SIG-M5 treated with dmso at 0.1 percent for 504 hours (cell line): ENCODE data around the gene ARL6IP6.
"Not testable (repeated sequence)": the region's sequence is repeated elsewhere in the genome, so short reads cannot be mapped to it uniquely, and the experiment has no call there.

Experiments used
- DNase-seq: peaks from one replicate; lab custom pipeline; 2025; ENCODE audit not compliant: unreplicated experiment; lab: John Stamatoyannopoulos, UW

The ARL6IP6 gene

GRCh38 chr2:152722639-152723038 lies 4.2 kb downstream of the ARL6IP6 start:
- DNase-seq = not testable (repeated sequence)

GRCh38 chr2:152723918-152724317 lies 5.5 kb downstream of the ARL6IP6 start:
- DNase-seq = no peak

- DNase-seq = no peak
Observed at GRCh38 chr2:152729844-152730243, 11.4 kb downstream of the ARL6IP6 start.

- peak; percentile 72 for DNase-seq
Observed at GRCh38 chr2:152730591-152731333, 12.3 kb downstream of the ARL6IP6 start.

GRCh38 chr2:152737509-152737908 lies 19.1 kb downstream of the ARL6IP6 start:
- DNase-seq = not testable (repeated sequence)

GRCh38 chr2:152738438-152738837 lies 20.0 kb downstream of the ARL6IP6 start:
- no peak for DNase-seq

- not testable (repeated sequence) for DNase-seq
Observed at GRCh38 chr2:152739705-152740104, 21.3 kb downstream of the ARL6IP6 start.

- DNase-seq = peak; percentile 80
Observed at GRCh38 chr2:152740743-152741328, 22.4 kb downstream of the ARL6IP6 start.

- peak; percentile 30 for DNase-seq
Observed at GRCh38 chr2:152743002-152743401, 24.6 kb downstream of the ARL6IP6 start.

- DNase-seq = not testable (repeated sequence)
Observed at GRCh38 chr2:152747751-152748150, 29.3 kb downstream of the ARL6IP6 start.

- DNase-seq = no peak
Observed at GRCh38 chr2:152755029-152755428, 36.6 kb downstream of the ARL6IP6 start.

- no peak for DNase-seq
Observed at GRCh38 chr2:152759290-152760072, 41.1 kb downstream of the ARL6IP6 start.

GRCh38 chr2:152761214-152761613 lies 42.8 kb downstream of the ARL6IP6 start:
- no peak for DNase-seq

GRCh38 chr2:152762202-152762601 lies 43.8 kb downstream of the ARL6IP6 start:
- DNase-seq = no peak

GRCh38 chr2:152763208-152763607 lies 44.8 kb downstream of the ARL6IP6 start:
- not testable (repeated sequence) for DNase-seq

- no peak for DNase-seq
Observed at GRCh38 chr2:152763651-152764050, 45.2 kb downstream of the ARL6IP6 start.

GRCh38 chr2:152766928-152767327 lies 48.5 kb downstream of the ARL6IP6 start:
- no peak for DNase-seq

- DNase-seq = no peak
Observed at GRCh38 chr2:152781175-152781574, 62.8 kb downstream of the ARL6IP6 start.

GRCh38 chr2:152782171-152782570 lies 63.8 kb downstream of the ARL6IP6 start:
- DNase-seq = no peak

- DNase-seq = no peak
Observed at GRCh38 chr2:152790883-152791282, 72.5 kb downstream of the ARL6IP6 start.

GRCh38 chr2:152791979-152792378 lies 73.6 kb downstream of the ARL6IP6 start:
- DNase-seq = no peak

GRCh38 chr2:152792974-152793373 lies 74.6 kb downstream of the ARL6IP6 start:
- DNase-seq = no peak
